ACC112 (cell line): ENCODE data around the gene TNRC18.

Source experiments
- H2AFZ ChIP-seq: fragments of 200-600 bp; sonication (generic); one replicate; pipeline ENCODE4 v1.6.0; 2017; ENCODE audit warnings: antibody characterized with exemption, low read length; ENCODE audit not compliant: unreplicated experiment
- H3K27ac ChIP-seq: fragments of 200-600 bp; sonication (generic); 2 replicates; pipeline ENCODE4 v1.5.1; 2014; ENCODE audit warnings: low read depth, mild to moderate bottlenecking, antibody characterized with exemption, low read length, moderate library complexity
- H3K27me3 ChIP-seq: fragments of 200-600 bp; sonication (generic); 2 replicates; pipeline ENCODE4 v1.6.1; 2014; ENCODE audit warnings: mild to moderate bottlenecking, antibody characterized with exemption, low read length, moderate library complexity, mixed read lengths; ENCODE audit not compliant: insufficient read depth
- H3K36me3 ChIP-seq: fragments of 200-600 bp; sonication (generic); 2 replicates; pipeline ENCODE4 v1.6.1; 2016; ENCODE audit warnings: mild to moderate bottlenecking, antibody characterized with exemption, low read length, moderate library complexity, mixed read lengths; ENCODE audit not compliant: insufficient read depth
- H3K4me1 ChIP-seq: fragments of 200-600 bp; sonication (generic); one replicate; pipeline ENCODE4 v1.6.1; 2016; ENCODE audit warnings: low read length, mixed read lengths; ENCODE audit not compliant: insufficient read depth, unreplicated experiment, control insufficient read depth
- H3K4me3 ChIP-seq: fragments of 200-600 bp; sonication (generic); 2 replicates; pipeline ENCODE4 v1.5.1; 2014; ENCODE audit warnings: mild to moderate bottlenecking, low read depth, low read length
- H3K79me2 ChIP-seq: fragments of 200-600 bp; sonication (generic); one replicate; pipeline ENCODE4 v1.6.0; 2016; ENCODE audit warnings: low read length; ENCODE audit not compliant: control insufficient read depth, unreplicated experiment, insufficient read depth

The TNRC18 gene

GRCh38 chr7:5462216-5462615 lies 38.6 kb upstream of the TNRC18 start:
- H3K27ac ChIP-seq: no peak overlapping the region
- no peak overlapping the region for H3K4me3 ChIP-seq
- no peaks in the 10 kb centered on the region for H3K27me3 ChIP-seq
- H3K79me2 ChIP-seq: no peaks in the 10 kb centered on the region
- H3K4me1 ChIP-seq: no peaks in the 10 kb centered on the region
- H3K36me3 ChIP-seq: no peaks in the 10 kb centered on the region
- no peak overlapping the region for H2AFZ ChIP-seq

GRCh38 chr7:5458921-5459480 lies 35.4 kb upstream of the TNRC18 start:
- no peak overlapping the region for H3K27ac ChIP-seq
- H3K27me3 ChIP-seq: no peaks in the 10 kb centered on the region
- H3K4me1 ChIP-seq: no peaks in the 10 kb centered on the region
- H2AFZ ChIP-seq: no peak overlapping the region
- no peaks in the 10 kb centered on the region for H3K79me2 ChIP-seq
- H3K36me3 ChIP-seq: no peaks in the 10 kb centered on the region
- H3K4me3 ChIP-seq: no peak overlapping the region

GRCh38 chr7:5457245-5457735 lies 33.7 kb upstream of the TNRC18 start:
- peaks cover 11% of the 10 kb centered on the region for H3K4me1 ChIP-seq
- H3K36me3 ChIP-seq: no peaks in the 10 kb centered on the region
- H2AFZ ChIP-seq: no peak overlapping the region
- no peaks in the 10 kb centered on the region for H3K27me3 ChIP-seq
- H3K27ac ChIP-seq: no peak overlapping the region
- no peak overlapping the region for H3K4me3 ChIP-seq
- H3K79me2 ChIP-seq: no peaks in the 10 kb centered on the region

- no peak overlapping the region for H2AFZ ChIP-seq
- no peaks in the 10 kb centered on the region for H3K36me3 ChIP-seq
- no peaks in the 10 kb centered on the region for H3K27me3 ChIP-seq
- no peak overlapping the region for H3K27ac ChIP-seq
- peaks cover 11% of the 10 kb centered on the region for H3K4me1 ChIP-seq
- no peaks in the 10 kb centered on the region for H3K79me2 ChIP-seq
- H3K4me3 ChIP-seq: no peak overlapping the region
Observed at GRCh38 chr7:5456409-5456808, 32.8 kb upstream of the TNRC18 start.

- no peak overlapping the region for H3K4me3 ChIP-seq
- H2AFZ ChIP-seq: no peak overlapping the region
- H3K27ac ChIP-seq: no peak overlapping the region
- H3K4me1 ChIP-seq: peaks cover 11% of the 10 kb centered on the region
- H3K36me3 ChIP-seq: no peaks in the 10 kb centered on the region
- no peaks in the 10 kb centered on the region for H3K27me3 ChIP-seq
- no peaks in the 10 kb centered on the region for H3K79me2 ChIP-seq
Observed at GRCh38 chr7:5455581-5456219, 32.1 kb upstream of the TNRC18 start.

- Histone ChIP-seq H3K4me3 (no peak overlapping the region), H3K36me3 (no peaks in the 10 kb centered on the region), H2AFZ (no peak overlapping the region), H3K4me1 (peaks cover 11% of the 10 kb centered on the region), H3K27me3 (no peaks in the 10 kb centered on the region), H3K79me2 (no peaks in the 10 kb centered on the region), H3K27ac (no peak overlapping the region)
Observed at GRCh38 chr7:5455175-5455574, 31.5 kb upstream of the TNRC18 start.

GRCh38 chr7:5454485-5454884 lies 30.9 kb upstream of the TNRC18 start:
- Histone ChIP-seq H3K79me2 (no peaks in the 10 kb centered on the region), H2AFZ (no peak overlapping the region), H3K27me3 (no peaks in the 10 kb centered on the region), H3K4me1 (peaks cover 11% of the 10 kb centered on the region), H3K4me3 (no peak overlapping the region), H3K36me3 (no peaks in the 10 kb centered on the region), H3K27ac (no peak overlapping the region)

- Histone ChIP-seq H2AFZ (no peak overlapping the region), H3K79me2 (no peaks in the 10 kb centered on the region), H3K4me3 (no peak overlapping the region), H3K4me1 (peaks cover 11% of the 10 kb centered on the region), H3K27ac (no peak overlapping the region), H3K36me3 (no peaks in the 10 kb centered on the region), H3K27me3 (no peaks in the 10 kb centered on the region)
Observed at GRCh38 chr7:5453566-5454075, 30.0 kb upstream of the TNRC18 start.

- Histone ChIP-seq H3K79me2 (no peaks in the 10 kb centered on the region), H3K4me1 (peaks cover 11% of the 10 kb centered on the region), H3K27ac (0 out of 2 replicates have a peak overlapping the region, but pooled peaks have one; percentile 6), H2AFZ (no peak overlapping the region), H3K36me3 (no peaks in the 10 kb centered on the region), H3K4me3 (no peak overlapping the region), H3K27me3 (no peaks in the 10 kb centered on the region)
Observed at GRCh38 chr7:5452937-5453540, 29.4 kb upstream of the TNRC18 start.

GRCh38 chr7:5452470-5452899 lies 28.9 kb upstream of the TNRC18 start:
- Histone ChIP-seq H3K36me3 (no peaks in the 10 kb centered on the region), H3K4me1 (peaks cover 11% of the 10 kb centered on the region), H3K79me2 (no peaks in the 10 kb centered on the region), H3K27ac (0 out of 2 replicates have a peak overlapping the region, but pooled peaks have one; percentile 6), H3K27me3 (no peaks in the 10 kb centered on the region), H3K4me3 (no peak overlapping the region), H2AFZ (no peak overlapping the region)

GRCh38 chr7:5451391-5451790 lies 27.8 kb upstream of the TNRC18 start:
- no peak overlapping the region for H2AFZ ChIP-seq
- H3K4me1 ChIP-seq: peaks cover 11% of the 10 kb centered on the region
- no peaks in the 10 kb centered on the region for H3K27me3 ChIP-seq
- H3K36me3 ChIP-seq: no peaks in the 10 kb centered on the region
- no peak overlapping the region for H3K27ac ChIP-seq
- H3K4me3 ChIP-seq: no peak overlapping the region
- H3K79me2 ChIP-seq: no peaks in the 10 kb centered on the region
